ENCODE data around the gene MDH1B.
"Not testable (repeated sequence)": the region's sequence is repeated elsewhere in the genome, so short reads cannot be mapped to it uniquely, and the experiment has no call there.

The MDH1B gene

DNA sequence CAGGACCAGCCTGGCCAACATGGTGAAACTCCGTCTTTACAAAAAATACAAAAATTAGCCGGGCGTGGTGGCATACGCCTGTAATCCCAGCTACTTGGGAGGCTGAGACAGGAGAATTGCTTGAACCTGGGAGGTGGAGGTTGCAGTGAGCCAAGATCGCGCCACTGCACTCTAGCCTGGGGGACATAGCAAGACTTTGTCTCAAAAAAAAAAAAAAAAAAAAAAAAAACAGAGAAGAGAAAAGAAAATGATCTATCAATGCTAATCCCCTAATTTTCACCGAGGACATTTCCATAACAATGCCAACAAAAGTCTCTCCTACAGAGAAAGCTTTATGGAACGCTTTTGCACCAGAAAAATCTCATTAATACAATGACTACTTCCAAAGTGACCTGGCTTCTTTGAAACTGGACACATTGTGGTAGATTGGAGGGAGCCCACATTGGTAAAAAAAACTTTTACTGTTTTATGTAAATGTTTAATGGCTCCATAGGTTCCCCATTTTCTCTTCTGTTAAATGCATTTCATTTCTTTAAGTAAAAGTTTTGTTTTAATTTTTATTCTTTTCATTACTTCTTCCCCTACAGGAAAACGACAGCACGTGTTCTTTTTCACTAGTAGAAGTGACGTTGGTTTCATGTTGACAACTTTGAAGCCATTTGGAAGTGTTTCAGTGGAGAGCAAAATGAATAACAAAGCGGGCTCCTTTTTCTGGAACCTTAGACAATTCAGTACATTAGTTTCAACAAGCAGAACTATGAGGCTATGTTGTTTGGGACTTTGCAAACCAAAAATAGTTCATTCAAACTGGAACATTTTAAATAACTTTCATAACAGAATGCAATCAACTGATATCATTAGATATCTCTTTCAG is 1.2 kb upstream of the MDH1B start:
- DNase-seq (ENCODE audit: low read depth), result no peak

DNA sequence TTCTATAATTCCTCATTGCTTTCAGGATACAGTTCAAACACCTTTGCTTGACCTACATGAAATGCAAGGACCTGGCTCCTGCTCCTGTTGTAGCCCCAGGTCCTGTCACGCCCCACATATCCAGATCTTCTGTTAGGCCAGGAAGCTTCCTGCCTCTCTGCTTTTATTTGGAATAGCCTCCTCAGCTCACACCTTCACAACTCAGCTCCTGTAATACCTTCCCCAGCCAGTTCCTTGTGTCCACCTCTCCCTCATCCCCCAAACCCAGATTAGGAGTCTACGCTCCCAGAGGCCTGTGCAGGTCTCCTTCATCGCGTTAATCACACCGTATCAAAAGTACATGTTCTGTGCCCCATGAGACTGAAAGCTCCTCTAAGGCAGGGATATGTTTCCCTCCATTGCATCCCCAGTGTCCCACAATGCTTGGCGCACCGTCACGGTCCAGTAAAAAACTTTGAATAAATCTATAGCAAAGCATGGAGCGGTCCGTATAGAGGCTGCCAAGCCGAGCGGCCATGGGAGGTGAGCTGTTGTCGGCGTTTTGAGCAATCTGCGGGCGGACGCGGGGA is 371 bp downstream of the MDH1B start:
- DNase-seq (ENCODE audit: low read depth), result no peak

DNA sequence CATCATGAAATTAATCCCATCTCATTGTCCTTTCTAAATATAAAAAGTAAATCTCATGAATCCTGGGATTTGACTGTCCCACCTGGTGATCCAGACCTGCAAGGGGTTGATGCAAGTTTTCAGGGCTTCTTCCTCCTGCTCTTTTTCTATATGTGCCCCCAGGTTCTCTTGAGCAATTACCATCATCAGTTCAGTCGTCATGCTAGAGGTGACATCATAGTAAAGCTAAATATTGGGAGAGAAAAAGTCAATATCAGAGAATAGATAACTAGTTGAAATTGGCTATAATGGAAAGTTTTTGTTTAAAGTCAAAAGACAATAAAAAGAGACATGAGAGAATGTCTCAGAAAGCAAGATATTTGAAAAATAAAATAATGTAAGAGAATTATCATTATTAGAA is 8.3 kb downstream of the MDH1B start:
- no peak for DNase-seq (ENCODE audit: low read depth)

DNA sequence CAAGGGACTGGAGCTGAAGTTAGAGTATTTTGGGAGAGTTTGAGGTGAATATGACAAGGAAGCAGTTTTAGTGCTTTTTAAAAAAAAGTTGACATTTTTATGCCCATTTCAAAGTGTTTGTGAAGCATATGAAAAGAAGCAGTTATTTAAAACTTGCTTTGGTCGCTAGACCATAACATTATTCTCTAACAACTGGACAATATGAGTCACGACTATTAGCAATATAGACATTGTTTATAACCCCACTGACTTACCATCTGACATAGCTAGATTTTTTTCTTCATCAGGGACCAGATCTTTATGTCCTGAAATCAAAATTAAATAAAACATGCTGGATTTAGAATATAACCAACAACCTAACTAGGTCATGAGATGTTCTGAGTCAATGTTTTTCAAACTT is 24.3 kb downstream of the MDH1B start:
- no peak for DNase-seq (ENCODE audit: low read depth)

DNA sequence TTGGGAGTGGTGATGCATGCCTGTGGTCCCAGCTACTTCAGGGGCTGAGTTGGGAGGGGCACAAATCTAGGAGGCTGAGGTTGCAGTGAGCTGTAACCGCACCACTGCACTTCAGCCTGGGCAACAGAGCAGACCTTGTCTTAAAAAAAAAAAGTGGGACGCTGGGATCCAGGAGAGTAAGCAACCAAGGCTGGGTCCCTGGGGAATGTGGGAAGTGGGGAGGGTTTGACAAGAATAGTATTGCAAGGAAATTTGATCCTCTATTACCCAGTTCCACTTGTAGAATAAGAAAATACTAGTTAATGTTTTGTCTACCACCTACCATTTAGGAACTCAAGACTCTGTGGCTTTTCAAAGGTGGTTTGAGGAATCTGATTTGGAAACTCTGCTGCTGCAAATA is 25.9 kb downstream of the MDH1B start:
- no peak for DNase-seq (ENCODE audit: low read depth)

DNA sequence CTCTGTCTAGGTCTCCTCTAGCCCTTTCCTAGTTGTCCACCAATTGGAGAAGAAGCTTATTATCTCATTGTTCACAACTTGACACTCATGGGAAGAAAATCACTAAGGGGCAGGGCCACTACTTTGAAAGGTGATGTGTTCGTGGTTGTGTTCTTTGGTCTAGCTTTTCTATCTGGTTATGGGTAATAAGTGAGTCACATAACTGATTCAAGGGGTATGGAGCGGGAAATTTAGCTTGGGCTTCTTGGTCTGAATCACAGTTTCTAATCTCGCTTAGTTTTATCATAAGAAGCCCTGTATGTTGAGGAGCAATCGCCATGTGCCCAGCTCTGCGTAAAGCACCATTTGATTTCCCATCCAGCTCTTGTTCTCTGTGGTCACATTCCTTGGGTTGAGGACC is 28.2 kb downstream of the MDH1B start:
- no peak for DNase-seq (ENCODE audit: low read depth)

DNA sequence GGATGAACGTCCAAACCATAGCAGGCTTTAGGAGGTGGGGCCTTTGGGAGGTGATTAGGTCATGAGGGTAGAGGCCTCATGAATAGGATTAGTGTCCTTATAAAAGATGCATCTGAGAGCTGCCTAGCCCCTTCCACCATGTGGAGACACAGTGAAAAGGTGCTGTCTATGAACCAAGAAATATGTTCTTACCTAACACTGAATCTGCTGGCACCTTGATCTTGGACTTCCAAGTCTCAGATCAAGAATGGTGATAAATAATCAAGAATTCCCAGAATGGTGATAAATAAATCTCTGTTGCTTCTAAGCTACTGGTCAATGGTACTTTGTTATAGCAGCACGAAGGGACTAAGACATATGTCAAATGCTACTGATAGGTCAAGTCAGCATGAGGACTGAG is 31.8 kb downstream of the MDH1B start:
- no peak for DNase-seq (ENCODE audit: low read depth)

DNA sequence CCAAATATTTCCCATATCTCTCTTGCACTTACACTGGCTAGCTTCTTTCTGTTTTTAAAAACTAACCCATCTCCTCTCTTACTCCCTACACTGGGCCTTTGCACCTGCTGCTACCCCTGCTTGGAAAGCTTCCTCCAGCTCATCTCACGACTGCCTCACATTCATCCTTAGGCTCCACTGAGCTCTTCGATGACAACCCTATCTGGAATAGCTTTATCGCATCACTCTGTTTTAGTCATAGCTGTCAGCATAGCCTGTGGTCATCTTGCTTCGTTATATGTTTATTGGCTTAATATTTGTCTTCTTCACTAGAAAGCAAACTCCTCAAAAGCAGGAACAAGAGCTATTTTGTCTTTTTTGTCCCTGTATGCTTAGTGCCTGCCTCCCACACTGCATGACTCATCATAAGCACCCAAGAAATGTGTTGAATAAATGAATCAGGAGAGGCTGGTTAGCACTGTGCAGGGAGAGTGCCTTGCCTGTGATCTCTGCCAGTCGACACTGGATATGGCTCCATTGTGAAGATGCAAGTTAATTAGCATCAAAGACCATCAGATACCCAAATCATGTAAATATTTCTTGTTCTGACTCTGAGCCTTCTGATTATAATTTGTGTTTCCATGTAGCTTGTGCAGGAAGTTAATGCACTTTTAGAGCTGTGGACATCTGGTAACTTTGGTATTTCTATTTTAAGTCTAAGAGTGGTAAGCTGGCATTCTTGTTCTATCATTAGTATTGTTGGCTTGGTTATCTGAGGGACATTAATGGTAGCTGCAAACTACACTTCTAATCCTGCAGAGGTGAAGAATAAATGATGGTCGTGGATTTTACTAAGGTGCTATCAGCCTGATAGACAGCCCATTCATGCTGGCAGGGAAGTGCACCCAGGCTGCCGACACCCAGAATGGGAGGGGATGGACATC is 36.6 kb downstream of the MDH1B start:
- peak; percentile 8 for DNase-seq (ENCODE audit: low read depth)

DNA sequence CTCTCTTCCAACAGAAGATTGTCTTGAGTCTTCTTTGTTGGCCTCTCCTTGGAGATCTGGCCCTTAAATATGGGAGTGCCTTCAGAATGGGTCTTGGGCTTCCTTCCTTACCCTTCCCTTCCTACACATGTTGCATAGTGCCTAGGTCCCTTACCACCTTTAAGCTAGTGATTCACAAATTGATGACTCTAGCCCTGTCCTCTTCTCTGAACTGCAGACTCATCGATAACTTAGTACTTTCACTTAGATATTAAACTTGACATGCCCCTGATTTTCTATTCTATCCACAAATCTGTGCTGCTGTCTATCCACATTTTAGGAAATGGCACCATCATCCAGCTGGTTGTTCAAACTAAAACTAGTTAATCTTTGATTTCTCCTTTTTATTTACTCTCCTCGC is 37.8 kb downstream of the MDH1B start:
- no peak for DNase-seq (ENCODE audit: low read depth)

DNA sequence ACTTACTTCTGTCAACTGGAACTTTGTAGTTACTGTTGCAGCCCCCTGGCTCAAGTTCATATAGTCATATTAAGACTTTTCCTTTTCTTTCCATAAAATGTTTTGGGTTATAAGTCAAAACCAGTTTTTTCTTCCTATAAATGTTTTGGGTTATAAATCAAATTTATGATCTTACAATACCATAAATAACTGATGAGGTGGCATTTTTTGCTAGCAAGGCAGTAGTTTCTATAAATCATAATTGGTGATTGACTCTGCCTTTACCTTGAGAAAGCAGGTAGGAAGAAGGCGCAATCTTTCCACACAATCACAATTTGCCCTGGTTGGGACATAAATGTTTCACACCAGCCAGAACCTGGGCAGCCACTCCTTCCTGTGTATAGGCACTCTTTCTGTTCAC is 41.8 kb downstream of the MDH1B start:
- no peak for DNase-seq (ENCODE audit: low read depth)

DNA sequence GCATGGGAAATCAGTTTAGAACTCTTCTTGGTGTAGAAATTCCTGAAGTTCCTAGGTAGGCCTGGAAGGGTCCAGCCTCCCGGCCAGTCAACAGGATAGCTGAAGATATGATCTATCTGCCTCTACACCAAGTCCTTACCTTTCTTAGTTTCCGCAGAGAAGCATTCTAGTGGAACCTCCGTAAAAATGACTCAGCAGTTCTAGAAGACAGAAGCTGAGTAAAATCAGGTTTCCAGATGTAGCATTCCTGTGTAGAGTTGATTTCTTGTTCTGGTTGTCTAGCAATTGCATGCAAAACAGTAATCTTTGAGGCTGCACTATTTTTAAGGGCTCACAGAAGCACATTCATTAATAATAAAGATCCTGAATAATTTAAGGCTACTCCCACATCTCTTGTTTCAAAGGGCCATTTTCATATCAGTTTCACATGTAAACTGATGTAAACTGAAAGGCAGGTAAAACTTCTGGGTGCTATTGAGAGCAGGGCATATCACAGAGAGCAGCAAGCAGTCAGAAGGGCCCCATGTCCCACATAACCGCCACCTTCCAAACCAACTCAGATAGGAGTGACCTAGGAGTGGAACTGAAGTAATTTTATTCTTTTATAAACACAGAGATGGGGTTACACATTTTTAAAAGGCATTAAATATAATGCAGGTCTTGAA is 43.7 kb downstream of the MDH1B start:
- DNase-seq (ENCODE audit: low read depth), result no peak

DNA sequence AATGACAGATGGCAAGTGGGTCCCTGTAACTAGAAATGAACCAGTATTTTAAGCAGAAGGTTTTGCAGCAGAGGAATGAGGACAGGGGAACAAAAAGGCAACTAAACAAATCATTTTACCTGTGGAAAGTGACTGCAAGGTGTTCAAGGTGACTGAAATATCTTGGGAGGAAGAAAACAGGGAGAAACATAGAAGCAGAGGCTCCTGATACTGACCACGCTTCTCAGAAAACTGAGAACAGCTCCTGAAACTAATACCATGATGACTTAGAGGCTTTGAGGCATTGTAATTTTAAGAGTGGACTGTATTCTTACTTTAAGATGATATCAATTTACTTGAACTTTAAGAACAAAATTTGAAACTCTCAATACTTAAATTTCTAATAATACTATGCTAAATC is 46.8 kb downstream of the MDH1B start, which contains the start of gene DYTN:
DYTN (minus strand) TSS at position 101 of the 400 bp plus-strand sequence. CDS start 117 bp downstream, outside the sequence.
- no peak for DNase-seq (ENCODE audit: low read depth)

DNA sequence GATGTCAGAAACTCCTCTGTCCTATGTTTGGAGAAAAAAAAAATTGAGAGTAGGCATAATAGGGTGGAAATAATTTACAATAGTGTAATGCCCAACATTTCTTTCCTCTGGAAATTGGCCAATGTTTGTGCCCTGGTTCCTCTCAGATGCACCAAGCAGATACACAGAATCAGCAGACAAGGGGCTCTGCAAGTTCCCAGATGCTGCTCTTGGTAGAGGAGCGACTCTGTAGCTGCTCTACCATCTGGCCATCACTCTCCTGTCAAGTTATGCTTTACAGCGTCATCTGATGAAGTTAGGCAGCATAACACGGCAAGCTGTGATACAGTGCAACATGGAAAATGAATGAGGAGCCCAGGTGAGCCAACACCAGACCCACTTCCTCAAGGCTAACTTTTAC is 48.5 kb downstream of the MDH1B start:
- no peak for DNase-seq (ENCODE audit: low read depth)

DNA sequence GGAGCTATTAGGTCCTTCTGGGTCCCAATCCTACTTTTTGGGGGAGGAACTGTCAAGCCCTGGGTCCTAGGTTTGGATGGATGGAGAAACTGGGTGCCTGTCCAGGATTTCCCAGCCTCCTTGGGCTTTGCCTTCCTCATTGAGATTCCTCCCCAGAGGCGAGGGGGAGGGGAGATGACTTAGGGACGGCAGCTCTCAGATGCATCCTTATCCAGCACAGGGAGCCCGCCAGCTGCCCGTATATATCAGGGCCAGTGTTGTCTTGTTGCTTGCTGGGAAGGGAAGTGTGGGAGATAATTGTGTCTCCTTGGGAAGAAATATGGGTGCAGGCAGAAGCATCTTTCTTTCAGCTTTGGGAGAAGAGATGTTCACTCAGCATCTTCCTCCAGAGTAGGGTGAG is 49.9 kb downstream of the MDH1B start:
- not testable (repeated sequence) for DNase-seq (ENCODE audit: low read depth)

DNA sequence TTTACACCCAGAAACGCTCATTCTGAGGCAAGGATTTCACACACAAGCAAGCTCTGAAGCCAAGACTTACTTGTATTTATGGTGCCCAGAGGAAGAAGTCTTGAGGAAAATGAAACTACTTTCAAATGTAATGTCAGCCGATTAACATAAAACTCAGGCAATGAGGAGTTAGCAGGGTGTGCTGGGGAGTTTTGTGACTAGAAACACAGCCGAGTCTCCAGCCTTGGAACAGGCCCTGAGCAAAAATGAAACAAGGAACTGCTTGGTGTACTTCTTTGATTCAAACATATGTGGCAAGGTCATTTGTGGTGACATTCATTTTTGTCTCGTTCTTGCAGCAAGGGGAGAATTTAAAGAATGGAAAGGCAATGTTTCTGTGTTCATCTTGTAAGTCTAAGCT is 51.4 kb downstream of the MDH1B start:
- no peak for DNase-seq (ENCODE audit: low read depth)

DNA sequence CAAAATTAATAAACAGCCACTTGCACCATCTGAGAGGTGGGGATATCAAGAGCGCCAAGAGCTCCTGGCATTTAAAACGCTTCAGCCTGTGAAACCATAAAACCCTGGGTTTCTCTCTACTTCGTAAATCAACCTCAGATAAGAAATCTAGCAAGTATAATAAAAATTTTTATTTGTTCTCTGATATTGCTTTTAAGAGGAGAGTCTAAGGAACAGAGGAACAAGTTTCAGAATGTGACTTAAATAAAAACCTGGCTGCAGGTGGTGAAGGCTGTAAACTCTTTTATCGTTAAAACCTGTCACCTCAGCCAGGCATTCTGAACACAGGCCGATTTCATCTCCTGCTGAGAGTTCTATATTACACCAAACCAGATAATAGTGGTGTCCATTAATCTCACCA is 56.8 kb downstream of the MDH1B start:
- no peak for DNase-seq (ENCODE audit: low read depth)

DNA sequence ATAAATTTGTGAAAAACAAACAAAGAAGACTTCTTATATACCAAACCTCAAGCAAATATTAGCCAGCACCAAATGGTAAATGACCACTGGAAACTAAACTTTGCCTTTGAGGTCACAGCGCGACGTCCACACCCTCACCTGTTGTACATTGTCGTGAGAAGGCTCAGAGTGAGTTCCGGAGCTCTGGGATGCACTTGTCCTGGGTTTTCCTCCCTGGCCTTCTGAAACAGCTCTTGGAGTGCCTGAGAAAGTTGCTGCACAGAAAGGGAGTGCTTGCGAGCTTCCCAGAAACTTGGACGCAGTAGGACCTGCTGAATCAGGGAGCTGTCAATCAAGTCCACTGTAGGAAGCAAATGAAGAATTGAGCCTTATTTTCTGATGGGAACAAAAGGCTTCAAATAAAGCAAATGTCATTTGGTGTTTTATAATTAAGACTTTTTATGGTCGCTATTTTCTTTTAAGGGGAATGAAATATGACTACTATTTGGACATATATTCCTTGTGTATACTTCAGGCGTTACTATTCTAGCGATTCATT is 57.9 kb downstream of the MDH1B start:
- no peak for DNase-seq (ENCODE audit: low read depth)

DNA sequence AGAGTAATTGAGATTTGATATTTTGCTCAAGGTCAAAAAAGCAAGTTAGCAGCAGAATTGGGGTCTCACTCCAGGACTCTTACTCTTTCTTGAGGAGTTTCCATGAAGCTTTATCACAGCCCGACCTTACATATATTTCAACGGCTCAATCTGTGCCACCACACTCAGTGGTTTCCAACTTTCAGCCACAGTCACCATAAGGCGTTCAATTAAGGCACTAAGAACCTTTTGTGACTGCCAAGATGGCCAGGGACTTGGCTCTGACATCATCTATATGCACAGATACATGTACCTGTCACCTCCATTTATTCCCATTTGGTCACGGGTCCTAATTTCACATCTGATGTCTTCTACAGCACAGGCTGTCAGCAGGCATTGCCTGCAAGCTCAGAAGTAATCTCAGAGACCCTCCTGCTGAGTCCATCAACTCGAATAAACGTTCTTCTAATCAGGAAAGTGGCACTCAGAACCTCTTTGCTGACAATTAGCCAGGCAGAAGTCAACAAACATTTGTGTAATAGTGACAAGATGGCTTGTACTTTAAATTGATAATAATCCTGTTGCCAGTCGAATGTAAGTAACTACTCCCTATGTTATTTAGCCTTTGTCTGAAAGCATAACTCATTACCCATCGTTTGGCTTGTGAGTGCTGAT is 63.0 kb downstream of the MDH1B start:
- no peak for DNase-seq (ENCODE audit: low read depth)

DNA sequence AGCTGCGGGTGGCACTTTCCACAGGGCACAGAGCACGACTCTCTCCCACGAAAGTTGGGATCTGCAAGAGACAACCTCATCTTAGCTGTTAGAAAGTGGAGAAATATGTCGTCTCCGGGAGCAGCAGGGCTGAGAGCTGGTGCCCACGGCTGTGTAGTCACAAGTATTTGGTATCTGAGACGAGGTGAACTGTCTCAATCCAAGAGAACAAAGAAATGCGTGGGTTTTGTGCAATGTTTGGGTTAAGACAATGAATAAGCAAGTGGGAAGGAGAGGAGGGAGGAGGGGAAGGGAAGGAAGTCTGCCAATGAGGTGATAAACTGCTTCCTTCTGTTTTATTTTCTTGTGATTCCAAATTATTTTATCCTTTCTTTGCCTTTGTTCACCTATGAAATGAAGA is 65.0 kb downstream of the MDH1B start:
- no peak for DNase-seq (ENCODE audit: low read depth)

DNA sequence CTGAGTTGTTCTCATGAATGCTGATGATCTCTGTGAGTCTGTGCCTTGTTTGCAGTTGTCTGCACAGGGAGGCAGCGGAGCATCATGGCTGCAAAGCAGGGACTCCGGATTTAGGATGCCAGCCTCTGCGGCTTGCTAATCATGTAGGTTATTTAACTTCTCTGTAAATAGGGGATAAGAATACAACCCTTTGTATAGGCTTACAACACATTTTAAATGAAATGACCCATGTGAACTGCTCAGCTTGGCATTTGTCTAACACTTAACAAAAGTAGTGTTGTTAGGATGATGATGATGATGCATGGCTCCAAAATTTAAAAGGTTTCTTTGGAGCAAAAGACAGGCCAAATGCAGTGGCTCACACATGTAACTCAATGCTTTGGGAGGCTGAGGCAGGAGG is 66.3 kb downstream of the MDH1B start:
- no peak for DNase-seq (ENCODE audit: low read depth)

DNA sequence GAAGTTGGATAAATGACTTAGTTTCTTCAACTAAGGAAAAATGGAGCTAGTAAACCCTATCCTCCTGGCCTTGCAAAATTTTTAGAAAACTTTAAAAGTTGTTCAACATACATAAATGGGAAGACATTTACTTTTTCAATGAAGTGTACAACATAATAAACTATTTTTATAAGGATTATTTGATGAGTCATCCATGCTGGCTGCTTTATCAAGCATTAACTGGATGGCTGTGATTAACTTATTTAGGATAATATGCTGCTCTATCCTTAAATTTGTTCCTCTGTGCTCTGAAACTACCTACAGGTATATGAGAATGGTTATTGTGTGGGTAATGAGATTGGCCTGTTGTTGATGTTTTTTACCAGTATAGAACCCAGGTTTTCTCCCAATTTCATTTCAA is 68.2 kb downstream of the MDH1B start:
- no peak for DNase-seq (ENCODE audit: low read depth)

Measured in stromal cell of bone marrow (primary cell).